Activated T-helper 17 cell treated with anti-CD3 and anti-CD28 coated beads, Interleukin-2, amount 50 U/mL, for 72 hours (primary cell): ENCODE results near the gene TANK. TPM values are rescaled to one million over a fixed set of nuclear protein-coding genes. Genes with fewer than 3 reads are reported as not detected.
"Not testable (repeated sequence)": the region's sequence is repeated elsewhere in the genome, so short reads cannot be mapped to it uniquely, and the experiment has no call there.

Experiments
- ATAC-seq: fragments of 150-1000 bp; cut with Tn5 transposase; replicated peaks from 2 replicates; pipeline ENCODE4 v1.10.0; 2021; ENCODE audit warnings: mild to moderate bottlenecking, moderate library complexity
- H3K27ac Mint-ChIP-seq: one replicate; pipeline ENCODE4 v1.8.0; 2022; ENCODE audit warnings: mixed read lengths
- H3K27me3 Mint-ChIP-seq: one replicate; pipeline ENCODE4 v1.8.0; 2022; ENCODE audit warnings: mixed read lengths
- H3K36me3 Mint-ChIP-seq: one replicate; pipeline ENCODE4 v1.8.0; 2022; ENCODE audit warnings: low read depth, mild to moderate bottlenecking, mixed read lengths
- H3K4me1 Mint-ChIP-seq: one replicate; pipeline ENCODE4 v1.8.0; 2022; ENCODE audit warnings: mixed read lengths
- H3K4me3 Mint-ChIP-seq: one replicate; pipeline ENCODE4 v1.8.0; 2022; ENCODE audit warnings: mild to moderate bottlenecking, mixed read lengths
- H3K9me3 Mint-ChIP-seq: one replicate; pipeline ENCODE4 v1.8.0; 2022; ENCODE audit warnings: mixed read lengths
- total RNA-seq, 2 donors: library from RNA; stranded (reverse); gene quantifications; one replicate each; pipeline ENCODE4 v1.2.3, GENCODE V29; 2022

The TANK gene
- total RNA-seq, 2 donors from 2014 or later = 110 to 114 TPM

- H3K27ac Mint-ChIP-seq = peak overlapping the region; percentile 78
- peaks cover 82% of the 10 kb centered on the region for H3K36me3 Mint-ChIP-seq
- peaks cover 68% of the 10 kb centered on the region for H3K4me1 Mint-ChIP-seq
Observed at GRCh38 chr2:161169335-161169734, 9.1 kb downstream of the TANK start.

DNA sequence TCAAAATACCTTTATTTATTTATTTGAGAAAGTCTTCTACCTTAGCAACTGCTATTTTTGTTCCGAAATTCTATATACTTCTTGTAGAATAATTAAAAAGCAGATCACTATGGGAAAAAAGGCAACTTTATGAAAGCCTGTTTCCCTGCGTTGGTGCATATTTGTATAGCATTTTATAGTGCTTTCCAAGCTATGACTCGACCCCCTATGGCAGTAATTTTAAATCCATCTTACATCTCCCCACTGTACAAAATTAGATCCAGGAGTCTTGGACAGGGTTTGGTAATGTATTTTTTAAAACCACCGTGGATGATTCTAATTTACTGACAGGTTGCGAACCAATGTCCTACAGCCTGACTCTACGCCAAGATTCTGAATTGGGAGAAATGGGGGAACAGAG, 10.1 kb downstream of the TANK start:
- Mint-ChIP-seq H3K4me3 (peak overlapping the region; percentile 62), H3K27ac (no peak overlapping the region), H3K27me3 (no peaks in the 10 kb centered on the region), H3K4me1 (peaks cover 72% of the 10 kb centered on the region), H3K36me3 (peaks cover 88% of the 10 kb centered on the region), H3K9me3 (peaks cover 5% of the 10 kb centered on the region)
- no peak for ATAC-seq

More at GRCh38 chr2:161169335-161169734, 9.1 kb downstream of the TANK start:
- Mint-ChIP-seq H3K27me3 (no peaks in the 10 kb centered on the region), H3K9me3 (peaks cover 5% of the 10 kb centered on the region), H3K4me3 (peak overlapping the region; percentile 82)
- ATAC-seq = no peak

DNA sequence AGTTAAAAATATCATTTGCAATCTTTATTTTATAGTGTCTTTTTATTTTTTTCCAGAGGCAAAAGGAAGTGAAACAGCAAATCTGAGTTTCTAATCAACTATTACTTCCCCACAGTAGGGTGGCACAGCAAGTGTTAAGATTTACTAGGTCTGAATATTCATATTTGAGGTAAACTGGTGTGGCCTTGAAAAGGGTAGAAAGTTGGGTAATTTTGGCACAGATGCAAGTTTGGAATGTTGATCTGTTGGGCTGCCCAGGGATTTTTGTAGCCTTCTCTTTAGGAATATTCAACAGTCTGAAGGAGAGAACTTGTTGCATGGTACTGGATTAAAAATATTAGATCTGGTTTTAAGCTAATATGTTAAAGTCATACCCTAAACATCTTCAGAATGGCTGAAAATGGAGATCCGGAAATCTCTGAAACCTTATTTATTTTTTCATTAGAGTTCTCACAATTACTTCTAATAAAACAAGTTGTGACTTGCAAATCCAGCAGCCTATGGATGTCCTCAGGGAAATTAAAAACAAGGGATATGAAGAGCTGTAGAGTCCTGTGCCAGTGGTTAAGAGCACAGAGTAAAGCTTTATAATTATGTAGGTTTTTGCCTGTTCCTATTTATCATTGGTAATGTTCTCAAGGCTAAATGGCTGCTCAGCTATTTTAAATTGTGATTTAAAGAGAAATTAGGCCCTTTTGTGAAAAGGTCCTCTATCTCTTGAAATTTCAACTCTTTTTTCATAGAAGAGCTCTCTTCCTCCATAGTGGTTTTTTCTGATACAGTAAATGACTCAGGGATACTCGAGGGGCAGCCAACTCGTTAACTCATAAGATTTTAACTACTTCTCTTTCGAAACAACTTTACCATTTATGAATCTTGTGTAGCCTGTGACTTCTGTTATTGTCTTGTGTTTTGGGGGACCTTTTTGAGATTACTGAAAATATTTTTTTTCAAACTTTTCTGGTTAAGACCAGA, 11.0 kb downstream of the TANK start:
- no peak for ATAC-seq
- Mint-ChIP-seq H3K9me3 (peaks cover 5% of the 10 kb centered on the region), H3K27ac (peak overlapping the region; percentile 85), H3K4me3 (peak overlapping the region; percentile 62), H3K4me1 (peaks cover 64% of the 10 kb centered on the region), H3K27me3 (no peaks in the 10 kb centered on the region), H3K36me3 (peaks cover 95% of the 10 kb centered on the region)

GRCh38 chr2:161172901-161173540, 12.8 kb downstream of the TANK start:
- peaks cover 5% of the 10 kb centered on the region for H3K9me3 Mint-ChIP-seq
- peaks cover 53% of the 10 kb centered on the region for H3K4me1 Mint-ChIP-seq
- H3K27me3 Mint-ChIP-seq = no peaks in the 10 kb centered on the region
- peaks cover 96% of the 10 kb centered on the region for H3K36me3 Mint-ChIP-seq
- peak overlapping the region; percentile 67 for H3K4me3 Mint-ChIP-seq
- peak overlapping the region; percentile 85 for H3K27ac Mint-ChIP-seq
- peak; percentile 91 for ATAC-seq

GRCh38 chr2:161173541-161174194, 13.4 kb downstream of the TANK start:
- ATAC-seq = no peak

DNA sequence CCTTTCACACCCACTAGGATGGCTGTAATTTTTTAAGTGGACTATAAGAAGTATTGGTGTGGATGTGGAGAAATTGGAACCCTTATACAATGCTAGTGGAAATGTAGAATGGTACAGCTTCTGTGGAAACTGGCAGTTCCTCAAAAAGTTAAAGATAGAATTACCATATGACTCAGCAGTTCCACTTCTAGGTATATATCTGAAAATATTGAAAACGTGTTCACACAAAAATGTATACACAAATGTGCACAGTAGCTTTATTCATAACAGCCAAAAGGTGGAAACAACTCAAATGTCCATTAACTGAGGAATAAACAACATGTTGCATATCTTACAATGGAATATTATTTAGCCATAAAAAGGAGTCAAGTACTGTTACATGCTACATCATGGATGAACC, 17.7 kb downstream of the TANK start:
- no peak overlapping the region for H3K4me3 Mint-ChIP-seq
- peak overlapping the region; percentile 60 for H3K27ac Mint-ChIP-seq
- H3K9me3 Mint-ChIP-seq = peaks cover under 1% of the 10 kb centered on the region
- no peaks in the 10 kb centered on the region for H3K27me3 Mint-ChIP-seq
- H3K4me1 Mint-ChIP-seq = peaks cover 27% of the 10 kb centered on the region
- peaks cover 99% of the 10 kb centered on the region for H3K36me3 Mint-ChIP-seq
- no peak for ATAC-seq

More at GRCh38 chr2:161173541-161174194, 13.4 kb downstream of the TANK start:
- Mint-ChIP-seq H3K36me3 (peaks cover 96% of the 10 kb centered on the region), H3K27ac (peak overlapping the region; percentile 85), H3K27me3 (no peaks in the 10 kb centered on the region), H3K4me3 (peak overlapping the region; percentile 67), H3K9me3 (peaks cover 5% of the 10 kb centered on the region), H3K4me1 (peaks cover 58% of the 10 kb centered on the region)

DNA sequence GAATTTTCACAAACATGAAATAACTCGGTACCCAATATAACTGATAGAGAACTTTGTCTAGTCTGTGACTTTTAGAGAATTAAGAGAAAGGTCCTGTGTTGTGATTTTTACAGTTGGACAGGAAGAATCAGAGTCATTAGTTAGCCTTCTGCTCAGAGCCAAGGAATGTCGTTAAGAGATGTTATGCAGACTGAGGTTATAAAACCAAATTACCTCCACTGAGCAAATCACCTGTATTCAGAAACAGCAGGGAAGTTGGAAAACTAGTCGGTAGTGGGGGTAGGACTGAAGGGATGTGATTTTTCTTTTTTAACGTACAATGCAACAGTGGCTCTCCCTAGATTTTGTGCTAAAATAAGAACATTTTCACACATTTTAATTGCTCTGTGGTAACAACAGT, 18.5 kb downstream of the TANK start:
- Mint-ChIP-seq H3K9me3 (no peaks in the 10 kb centered on the region), H3K4me1 (peaks cover 20% of the 10 kb centered on the region), H3K36me3 (peaks cover 99% of the 10 kb centered on the region), H3K27me3 (no peaks in the 10 kb centered on the region), H3K27ac (peak overlapping the region; percentile 60), H3K4me3 (no peak overlapping the region)
- ATAC-seq = no peak

- Mint-ChIP-seq H3K27ac (no peak overlapping the region), H3K27me3 (no peaks in the 10 kb centered on the region), H3K4me1 (peaks cover 18% of the 10 kb centered on the region), H3K4me3 (no peak overlapping the region), H3K9me3 (no peaks in the 10 kb centered on the region), H3K36me3 (peaks cover 100% of the 10 kb centered on the region)
- ATAC-seq = no peak
Observed at GRCh38 chr2:161190050-161190449, 29.8 kb downstream of the TANK start.

GRCh38 chr2:161195602-161196001, 35.4 kb downstream of the TANK start:
- Mint-ChIP-seq H3K36me3 (peaks cover 95% of the 10 kb centered on the region), H3K4me1 (peaks cover 24% of the 10 kb centered on the region)
- not testable (repeated sequence) for H3K27me3 Mint-ChIP-seq, H3K27ac Mint-ChIP-seq, H3K9me3 Mint-ChIP-seq, H3K4me3 Mint-ChIP-seq, ATAC-seq

DNA sequence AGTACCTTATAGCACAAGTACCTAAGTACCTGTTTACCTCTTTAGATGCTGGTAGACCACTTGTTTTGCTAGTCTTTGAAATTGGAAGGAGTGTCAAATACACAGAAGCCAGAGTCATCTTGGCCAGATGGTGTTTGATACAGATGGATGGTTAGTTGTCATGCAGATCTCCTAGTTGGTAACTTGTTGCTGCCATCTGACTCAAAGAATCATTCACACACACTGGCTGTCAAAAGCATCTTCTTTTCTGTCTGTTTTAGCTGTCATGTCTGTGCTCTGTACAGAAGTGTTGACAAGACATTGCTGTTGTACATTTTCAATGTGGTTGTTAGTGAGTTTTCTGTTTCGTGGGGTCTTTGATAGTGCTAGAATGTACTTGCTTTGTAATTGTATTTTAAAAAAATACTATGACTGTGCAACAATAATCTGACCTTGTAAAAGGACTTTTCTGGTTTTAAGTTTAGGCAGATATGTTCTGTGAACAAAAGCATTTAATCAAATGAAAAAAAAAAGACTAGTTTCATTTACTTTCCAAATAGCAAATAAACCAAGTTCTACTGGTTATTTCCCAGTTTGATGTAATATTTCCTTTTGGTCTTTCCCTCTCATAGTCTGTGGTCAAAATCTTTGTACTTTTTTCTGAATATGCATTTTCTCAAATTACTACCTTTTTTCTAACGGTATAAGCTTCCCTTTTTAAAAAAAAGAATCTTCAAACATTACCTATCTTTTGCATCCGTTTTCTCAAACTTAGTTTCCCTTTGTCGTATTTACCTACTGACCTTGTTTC, 39.9 kb downstream of the TANK start:
- ATAC-seq = peak; percentile 90
- peak overlapping the region; percentile 64 for H3K27ac Mint-ChIP-seq

GRCh38 chr2:161204846-161205245, 44.6 kb downstream of the TANK start:
- Mint-ChIP-seq H3K27me3 (no peaks in the 10 kb centered on the region), H3K36me3 (peaks cover 85% of the 10 kb centered on the region), H3K4me3 (no peak overlapping the region), H3K9me3 (no peaks in the 10 kb centered on the region), H3K27ac (no peak overlapping the region), H3K4me1 (peaks cover 19% of the 10 kb centered on the region)
- ATAC-seq = no peak

More for the DNA sequence above, 39.9 kb downstream of the TANK start:
- peaks cover 24% of the 10 kb centered on the region for H3K4me1 Mint-ChIP-seq
- H3K4me3 Mint-ChIP-seq = peak overlapping the region; percentile 62
- peaks cover 84% of the 10 kb centered on the region for H3K36me3 Mint-ChIP-seq
- no peaks in the 10 kb centered on the region for H3K9me3 Mint-ChIP-seq
- H3K27me3 Mint-ChIP-seq = no peaks in the 10 kb centered on the region

- H3K27me3 Mint-ChIP-seq = no peaks in the 10 kb centered on the region
- no peaks in the 10 kb centered on the region for H3K9me3 Mint-ChIP-seq
- H3K36me3 Mint-ChIP-seq = peaks cover 94% of the 10 kb centered on the region
- H3K27ac Mint-ChIP-seq = no peak overlapping the region
- no peak for ATAC-seq
- H3K4me1 Mint-ChIP-seq = peaks cover 11% of the 10 kb centered on the region
- no peak overlapping the region for H3K4me3 Mint-ChIP-seq
Observed at GRCh38 chr2:161206471-161207032, 46.3 kb downstream of the TANK start.

GRCh38 chr2:161207941-161208340, 47.7 kb downstream of the TANK start:
- Mint-ChIP-seq H3K4me1 (peaks cover 11% of the 10 kb centered on the region), H3K36me3 (peaks cover 100% of the 10 kb centered on the region), H3K27me3 (no peaks in the 10 kb centered on the region), H3K9me3 (no peaks in the 10 kb centered on the region), H3K4me3 (no peak overlapping the region), H3K27ac (peak overlapping the region; percentile 58)
- ATAC-seq = no peak
